Spleen (tissue), 11 donors: ENCODE results near the gene SNX9. TPM values are rescaled to one million over a fixed set of nuclear protein-coding genes. Genes with fewer than 3 reads are reported as not detected.
"Not testable (repeated sequence)": the region's sequence is repeated elsewhere in the genome, so short reads cannot be mapped to it uniquely, and the experiment has no call there.

Experiments
- DNase-seq: peaks from one replicate; pipeline ENCODE4 v3.0.0-alpha.2; 2020
- H3K27ac ChIP-seq, 8 donors: fragments of 200-600 bp; sonication (generic) in 7 of 8; 1 replicate in 4 of 8; 2 replicates in 4 of 8; pipeline versions ENCODE4 v1.5.0 to v1.8.0; 2016 to 2021; ENCODE audit warnings: inconsistent platforms in 4 of 8, mild to moderate bottlenecking in 4 of 8, moderate library complexity in 1 of 8
- H3K27me3 ChIP-seq, 7 donors: fragments of 200-600 bp; sonication (generic) in 6 of 7; replicated peaks in 1 of 7; 1 replicate in 4 of 7; 2 replicates in 3 of 7; pipeline versions ENCODE4 v1.5.0 to v1.8.0; 2016 to 2021; ENCODE audit warnings: inconsistent platforms in 3 of 7, mild to moderate bottlenecking in 1 of 7
- H3K36me3 ChIP-seq, 6 donors: fragments of 200-600 bp; sonication (generic) in 5 of 6; 1 replicate in 4 of 6; 2 replicates in 2 of 6; pipeline versions ENCODE4 v1.5.0 to v1.8.0; 2016 to 2021; ENCODE audit warnings: inconsistent platforms in 2 of 6
- H3K4me1 ChIP-seq, 6 donors: fragments of 200-600 bp; sonication (generic) in 5 of 6; 1 replicate in 3 of 6; 2 replicates in 3 of 6; pipeline versions ENCODE4 v1.5.0 to v1.8.0; 2016 to 2021; ENCODE audit warnings: inconsistent platforms in 3 of 6
- H3K4me3 ChIP-seq, 8 donors: fragments of 200-600 bp; sonication (generic) in 7 of 8; 1 replicate in 4 of 8; 2 replicates in 4 of 8; pipeline versions ENCODE4 v1.5.0 to v1.8.0; 2016 to 2021; ENCODE audit warnings: inconsistent platforms in 4 of 8, mild to moderate bottlenecking in 4 of 8, moderate library complexity in 2 of 8
- H3K9me3 ChIP-seq, 8 donors: fragments of 200-600 bp; sonication (generic) in 7 of 8; 1 replicate in 4 of 8; 2 replicates in 4 of 8; pipeline versions ENCODE4 v1.5.0 to v1.8.0; 2016 to 2021; ENCODE audit warnings: inconsistent platforms in 4 of 8
- CTCF ChIP-seq, 11 experiments: fragments of 200-600 bp in 7 of 11; fragments of 450-650 bp in 4 of 11; sonication (generic) in 4 of 11; IDR thresholded peaks in 8 of 11; conservative IDR thresholded peaks in 3 of 11; 1 replicate in 7 of 11; 2 replicates in 4 of 11; pipeline versions ENCODE4 v1.4.0 to v1.8.0; 2016 to 2021; ENCODE audit warnings: antibody characterized with exemption in 11 of 11, inconsistent platforms in 4 of 11, mild to moderate bottlenecking in 1 of 11
- POLR2A ChIP-seq, 3 donors: fragments of 450-650 bp; IDR thresholded peaks; one replicate each; pipeline ENCODE4 v1.5.1; 2017; ENCODE audit warnings: antibody characterized with exemption in 3 of 3, mild to moderate bottlenecking in 1 of 3
- POLR2AphosphoS5 ChIP-seq, 3 donors: sonication (generic); formaldehyde crosslinking; IDR thresholded peaks; one replicate each; pipeline ENCODE4 v1.5.1; 2017; ENCODE audit warnings: antibody characterized with exemption in 3 of 3
- WGBS, 5 donors: extraction: QIAGEN DNeasy Blood & Tissue Kit in 3 of 5; methylation state at CpG; one replicate each; pipeline versions ENCODE4 v1.1.5 to v1.1.7; 2013 to 2018; 5-methylcytosine and 5-hydroxymethylcytosine counted together
- intact Hi-C: fragments of 100-400 bp; cut with DNase I; formaldehyde crosslinking; loops from one replicate; pipeline ENCODE4 v1.15.0; 2023; ENCODE audit warnings: low total_unique reads
- polyA plus RNA-seq, 3 donors: library from polyadenylated mRNA; stranded (reverse); fragments of 200-250 nt; gene quantifications; one replicate each; pipeline ENCODE4 v1.2.1, GENCODE V29; 2013
- total RNA-seq, 7 donors: library from RNA; depleted of rRNA in 3 of 7; stranded (reverse); fragments of >200 nt in 3 of 7; fragmentation: NEBNext Ultra II Directional in 4 of 7; extraction: Animal tissue kit (Norgen Biotek cat#: 25700) in 4 of 7; gene quantifications; one replicate each; pipeline versions ENCODE4 v1.1.0 to v1.2.1, GENCODE V29; 2016 to 2021
- donor health status: healthy with polysubstance abuse.
- donor health status: DM: no; HTN: no; CAD: no; lungs with moderate emphysema.
- donor health status: DM: no; HTN: no; CAD: no.
- donor health status: Bipolar disorder and iron deficiency.
- donor health status: healthy.
- donor health status: DM: no; HTN: no; CAD: no.
- donor health status: DM: yes; HTN: yes; CAD: no.

The SNX9 gene
- total and polyA plus RNA-seq, 10 donors, result 18.9 to 42.5 (median 31.8) TPM

DNA sequence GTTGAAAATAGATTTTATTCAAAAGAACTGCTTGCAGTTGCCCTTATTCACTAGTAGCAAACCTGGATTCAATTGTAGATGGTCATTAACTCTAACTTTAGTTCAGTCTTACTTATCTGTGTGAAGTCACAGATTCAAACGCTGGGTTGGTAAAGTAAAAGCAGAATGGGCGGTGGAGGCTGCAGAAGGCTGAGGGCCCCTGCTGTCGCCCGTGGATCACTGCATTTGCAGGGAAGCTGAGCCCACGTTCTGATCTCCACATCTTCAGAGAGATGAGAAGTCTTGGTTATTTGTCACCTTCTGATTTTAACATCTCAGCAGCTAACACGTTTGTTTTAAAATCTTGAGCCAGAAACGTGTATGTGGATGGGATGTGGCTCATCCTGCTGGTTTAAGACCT lies 75.1 kb downstream of the SNX9 start:
- no peaks in the 10 kb centered on the region for H3K4me1 ChIP-seq
- no peaks in the 10 kb centered on the region for H3K27me3 ChIP-seq
- H3K9me3 ChIP-seq, result no peaks in the 10 kb centered on the region
- H3K36me3 ChIP-seq, result peaks cover 0 to 66% (median 33%) of the 10 kb centered on the region in 6 donors
- H3K27ac ChIP-seq, result no peak overlapping the region
- WGBS, 5 donors, result 59 to 80% (median 63%) methylated on average over 7 of the region's 7 CpGs
- DNase-seq, result no peak
- no peak overlapping the region for H3K4me3 ChIP-seq
- intact Hi-C loops, result no loop called here
- TF ChIP-seq POLR2A (IDR thresholded peaks at IDR 0.05) (no peak), POLR2AphosphoS5 (IDR thresholded peaks at IDR 0.05) (no peak), CTCF (IDR thresholded peaks at IDR 0.05 in 8 of 11, conservative IDR thresholded peaks at IDR 0.05 in 3 of 11) (peak in 1 of 11 experiments; percentile 20)

DNA sequence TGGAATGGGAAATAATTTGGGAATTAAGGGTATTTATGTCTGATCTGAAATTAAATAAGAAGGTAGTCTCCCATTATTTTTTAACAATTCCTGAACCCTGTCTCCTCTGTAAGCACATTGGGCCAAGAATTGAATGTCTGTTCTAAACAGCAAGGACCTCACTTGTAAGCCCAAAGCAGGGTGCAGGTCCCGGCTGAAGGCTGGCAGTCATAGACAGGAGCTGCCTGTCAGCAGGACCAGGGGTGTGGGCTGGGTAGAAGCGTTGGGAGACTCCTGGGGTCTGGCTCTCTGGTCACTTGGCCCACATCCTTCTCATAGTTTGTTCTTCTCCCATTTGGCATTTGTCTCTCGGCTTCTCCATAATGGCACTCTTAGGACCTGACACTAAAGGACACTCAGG lies 75.6 kb downstream of the SNX9 start:
- DNase-seq, result no peak
- no peaks in the 10 kb centered on the region for H3K27me3 ChIP-seq
- no peaks in the 10 kb centered on the region for H3K9me3 ChIP-seq
- no peaks in the 10 kb centered on the region for H3K4me1 ChIP-seq
- intact Hi-C loops, result no loop called here
- TF ChIP-seq POLR2A (IDR thresholded peaks at IDR 0.05) (no peak), POLR2AphosphoS5 (IDR thresholded peaks at IDR 0.05) (no peak), CTCF (IDR thresholded peaks at IDR 0.05 in 8 of 11, conservative IDR thresholded peaks at IDR 0.05 in 3 of 11) (no peak)
- H3K4me3 ChIP-seq, result no peak overlapping the region
- H3K27ac ChIP-seq, result no peak overlapping the region
- 86 to 97% (median 90%) methylated on average over 3 of the region's 3 CpGs for WGBS, 5 donors
- peaks cover 0 to 70% (median 34%) of the 10 kb centered on the region in 6 donors for H3K36me3 ChIP-seq

DNA sequence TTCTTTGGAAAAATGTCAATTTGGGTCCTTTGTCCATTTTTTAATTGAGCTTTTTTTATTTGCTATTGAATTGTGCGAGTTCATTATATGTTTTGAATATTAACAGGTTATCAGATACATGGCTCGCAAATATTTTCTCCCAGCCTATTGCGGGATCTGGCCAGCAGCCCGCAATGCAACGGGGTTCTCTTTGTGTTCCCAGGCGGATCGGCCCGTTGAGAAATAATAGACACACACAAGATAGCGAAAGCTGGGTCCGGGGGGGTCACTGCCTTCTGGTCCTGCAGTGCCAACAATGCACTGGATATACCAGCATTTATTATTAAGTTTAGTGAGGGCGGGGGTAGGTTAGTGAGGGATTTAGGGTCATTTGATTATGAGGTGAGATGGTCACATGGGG lies 77.2 kb downstream of the SNX9 start:
- peaks cover 0 to 86% (median 38%) of the 10 kb centered on the region in 6 donors for H3K36me3 ChIP-seq
- DNase-seq, H3K9me3 ChIP-seq, H3K27me3 ChIP-seq, H3K4me3 ChIP-seq, intact Hi-C loops, H3K4me1 ChIP-seq, H3K27ac ChIP-seq: not testable (repeated sequence)
- WGBS, 5 donors, result 90 to 96% (median 96%) methylated on average over 10 to 11 of the region's 11 CpGs

DNA sequence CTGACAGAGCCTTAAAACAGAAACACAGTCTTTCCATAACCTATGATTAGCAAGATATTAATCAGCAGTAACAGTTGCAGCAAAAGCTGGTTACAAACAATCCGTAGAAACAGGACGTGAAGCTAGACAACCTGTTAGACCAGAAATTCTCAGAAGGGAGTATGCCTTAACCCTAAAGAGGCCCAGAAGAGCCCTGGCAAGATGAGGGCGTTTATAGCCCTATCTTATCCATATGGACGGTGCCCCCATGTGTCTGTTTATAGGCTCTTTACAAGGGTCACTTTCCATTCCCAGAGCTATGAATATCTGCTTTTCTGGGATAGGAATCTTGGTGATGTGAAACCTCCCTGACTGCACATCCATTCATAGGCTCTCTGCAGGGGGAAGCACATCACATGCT lies 77.7 kb downstream of the SNX9 start:
- H3K9me3 ChIP-seq, H3K4me3 ChIP-seq, H3K4me1 ChIP-seq, H3K27me3 ChIP-seq, H3K27ac ChIP-seq, DNase-seq, intact Hi-C loops: not testable (repeated sequence)
- H3K36me3 ChIP-seq, result peaks cover 0 to 91% (median 38%) of the 10 kb centered on the region in 6 donors
- 61 to 74% (median 67%) methylated on average over 4 of the region's 4 CpGs for WGBS, 5 donors

DNA sequence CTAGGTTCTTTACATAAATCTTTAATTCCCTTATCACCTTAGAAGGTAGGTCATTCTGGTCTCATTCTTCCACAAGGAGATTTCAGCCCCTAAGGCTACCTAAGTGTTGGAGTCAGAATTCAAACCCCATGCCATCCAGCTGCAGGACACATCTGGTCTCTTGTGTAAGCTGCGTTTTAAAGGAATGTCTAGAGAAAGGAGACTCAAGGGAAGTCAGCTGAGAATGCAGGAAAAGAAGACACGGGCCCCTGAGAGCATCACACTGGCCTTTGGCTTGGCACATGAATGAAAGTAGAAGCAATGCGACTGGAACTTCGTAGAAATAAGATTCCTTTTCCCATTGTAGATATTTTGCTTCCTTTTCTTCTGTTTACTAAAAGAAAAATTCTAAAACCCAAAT lies 82.0 kb downstream of the SNX9 start:
- Histone ChIP-seq H3K4me3 (no peak overlapping the region), H3K27me3 (no peaks in the 10 kb centered on the region), H3K36me3 (peaks cover 0 to 93% (median 28%) of the 10 kb centered on the region in 6 donors), H3K9me3 (no peaks in the 10 kb centered on the region), H3K27ac (no peak overlapping the region), H3K4me1 (peaks cover 0 to 20% (median 3%) of the 10 kb centered on the region in 6 donors)
- no peak for TF ChIP-seq POLR2A (IDR thresholded peaks at IDR 0.05)
- no peak for TF ChIP-seq CTCF (IDR thresholded peaks at IDR 0.05 in 8 of 11, conservative IDR thresholded peaks at IDR 0.05 in 3 of 11)
- TF ChIP-seq POLR2AphosphoS5 (IDR thresholded peaks at IDR 0.05), result no peak
- WGBS, 5 donors, result 78 to 93% (median 88%) methylated on average over 4 of the region's 4 CpGs
- no peak for DNase-seq
- intact Hi-C loops, result no loop called here
